Fibroblast of mammary gland (primary cell): ENCODE results near the gene APBB2.
A peak's percentile ranks its signal among the peaks of the same experiment; 100 is the strongest.
"Not testable (repeated sequence)": the region's sequence is repeated elsewhere in the genome, so short reads cannot be mapped to it uniquely, and the experiment has no call there.

Source experiments
- DNase-seq: peaks from one replicate; pipeline ENCODE4 v3.0.0-alpha.2; 2010; ENCODE audit warnings: low read depth
- H3K4me3 ChIP-seq: 2 replicates; pipeline ENCODE4 v1.5.1; 2011; ENCODE audit warnings: low read depth, mild to moderate bottlenecking, low read length, moderate library complexity; ENCODE audit not compliant: control insufficient read depth
- CTCF ChIP-seq: conservative IDR thresholded peaks from 2 replicates; pipeline ENCODE4 v1.5.1; 2011; ENCODE audit warnings: low read depth, low read length, inconsistent platforms; ENCODE audit not compliant: control insufficient read depth, insufficient read depth

Gene APBB2

DNA sequence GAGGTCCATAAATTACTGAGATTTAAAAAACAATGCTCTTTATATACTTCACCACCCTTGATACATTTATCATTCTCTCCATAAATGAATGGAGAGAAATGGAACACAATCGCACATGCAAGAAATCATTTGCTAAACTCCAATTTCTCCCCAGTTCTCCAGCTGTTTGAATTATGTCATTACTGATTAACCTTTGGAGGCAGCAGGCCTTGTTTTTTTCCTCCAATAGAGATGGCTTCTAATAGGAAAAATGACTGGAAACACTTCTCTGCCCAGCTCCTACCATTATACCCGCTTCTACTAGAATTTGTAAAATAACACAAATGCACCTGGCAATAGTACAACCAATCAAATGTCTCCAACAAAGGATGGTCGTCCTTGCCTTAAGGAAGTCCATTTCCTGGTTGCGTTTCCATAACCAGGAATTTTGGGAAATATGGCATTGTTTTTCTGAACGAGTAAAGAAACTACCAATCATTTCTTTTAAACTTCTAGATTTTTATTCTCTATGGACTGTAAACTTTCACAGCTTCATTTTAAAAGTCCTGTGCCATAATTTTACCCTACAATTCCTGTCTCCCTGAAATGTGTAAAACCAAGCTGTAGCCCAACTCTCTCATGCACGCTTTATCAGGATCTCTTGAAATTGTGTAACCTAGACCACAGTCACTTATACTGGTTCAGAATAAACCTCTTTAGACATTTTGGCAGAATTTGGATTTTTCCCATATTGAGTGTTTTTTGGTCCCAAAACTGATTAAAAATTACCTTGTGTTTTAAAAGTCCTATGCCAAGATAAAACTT, 60.1 kb downstream of the APBB2 start:
- no peak overlapping the region for H3K4me3 ChIP-seq
- no peak for DNase-seq
- no peak for TF ChIP-seq CTCF

DNA sequence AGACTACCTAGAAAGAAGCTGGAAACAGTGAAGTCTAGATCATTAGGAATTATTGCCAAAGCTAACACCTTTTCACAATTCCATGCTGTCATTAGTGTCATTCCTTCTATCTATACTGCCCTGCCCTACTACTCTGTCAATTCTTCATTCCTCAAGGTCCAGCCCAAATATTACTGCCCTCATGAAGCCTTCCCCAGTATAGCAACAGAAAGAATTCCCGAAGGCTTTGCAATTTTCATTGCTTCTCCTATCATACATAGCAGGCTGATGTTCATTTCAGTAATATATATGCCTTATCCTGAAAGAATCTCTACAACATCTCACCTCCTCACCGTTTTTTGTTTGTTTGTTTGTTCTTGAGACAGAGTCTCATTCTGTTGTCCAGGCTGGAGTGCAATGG, 63.9 kb downstream of the APBB2 start:
- no peak for DNase-seq
- TF ChIP-seq CTCF, result no peak
- no peak overlapping the region for H3K4me3 ChIP-seq

GRCh38 chr4:41149568-41149967, 64.8 kb downstream of the APBB2 start:
- not testable (repeated sequence) for H3K4me3 ChIP-seq
- peak; percentile 55 for DNase-seq

GRCh38 chr4:41148931-41149330, 65.4 kb downstream of the APBB2 start:
- DNase-seq, result no peak
- no peak for TF ChIP-seq CTCF
- H3K4me3 ChIP-seq, result no peak overlapping the region

GRCh38 chr4:41148292-41148691, 66.0 kb downstream of the APBB2 start:
- no peak overlapping the region for H3K4me3 ChIP-seq
- no peak for TF ChIP-seq CTCF
- DNase-seq, result peak; percentile 38

GRCh38 chr4:41147570-41147969, 66.8 kb downstream of the APBB2 start:
- not testable (repeated sequence) for H3K4me3 ChIP-seq, DNase-seq

DNA sequence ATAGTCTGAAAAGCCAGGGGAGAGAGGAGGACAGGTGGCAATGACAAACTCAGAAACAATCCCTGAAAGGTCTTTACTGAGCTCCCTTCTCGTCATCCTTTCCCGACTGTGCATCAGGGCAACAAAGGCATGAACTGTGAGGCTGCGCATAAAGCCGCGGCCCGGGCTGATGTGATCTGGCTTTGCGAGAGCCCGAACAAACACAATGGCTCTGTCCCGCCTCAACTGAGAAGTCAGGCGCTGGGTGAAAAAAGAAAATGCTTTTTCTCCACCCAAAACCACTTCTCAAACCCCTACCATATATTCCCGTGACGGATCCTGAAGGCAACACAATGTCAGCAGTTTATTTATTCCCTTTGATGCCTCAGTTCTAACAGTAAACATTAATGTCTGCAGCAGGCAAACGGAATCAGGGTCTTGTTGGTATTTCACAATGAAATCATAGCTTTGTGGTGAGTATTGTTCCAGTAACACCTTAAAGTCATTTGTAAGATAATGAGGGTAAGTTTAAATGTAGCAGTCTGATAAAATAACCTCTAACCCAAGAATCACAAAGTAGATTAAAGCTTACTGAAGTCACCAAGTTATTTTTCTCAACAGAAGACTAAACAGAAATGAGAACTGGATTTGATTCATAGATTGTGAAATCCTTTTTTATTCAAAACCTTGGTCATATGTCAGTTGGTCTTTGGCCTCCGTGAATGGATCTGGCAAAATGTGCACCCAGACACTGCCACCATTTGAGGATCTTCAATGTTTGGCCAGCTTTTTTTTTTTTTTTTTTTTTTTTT, 67.4 kb downstream of the APBB2 start:
- TF ChIP-seq CTCF, result no peak
- peak; percentile 81 for DNase-seq
- no peak overlapping the region for H3K4me3 ChIP-seq
